ENCODE results near the gene F7.
"Not testable (repeated sequence)": the region's sequence is repeated elsewhere in the genome, so short reads cannot be mapped to it uniquely, and the experiment has no call there.

The F7 gene

GRCh38 chr13:113087923-113088690 is 17.5 kb upstream of the F7 start:
- no peak for DNase-seq

- DNase-seq, result no peak
Observed at GRCh38 chr13:113088691-113089020, 16.9 kb upstream of the F7 start.

GRCh38 chr13:113089693-113090414 is 15.7 kb upstream of the F7 start:
- DNase-seq, result no peak

- DNase-seq, result no peak
Observed at GRCh38 chr13:113090415-113090770, 15.2 kb upstream of the F7 start.

- DNase-seq, result no peak
Observed at GRCh38 chr13:113090806-113091205, 14.8 kb upstream of the F7 start.

GRCh38 chr13:113091211-113091771 is 14.3 kb upstream of the F7 start:
- no peak for DNase-seq

GRCh38 chr13:113091891-113092775 is 13.5 kb upstream of the F7 start:
- no peak for DNase-seq

GRCh38 chr13:113092776-113093579 is 12.6 kb upstream of the F7 start:
- no peak for DNase-seq

- no peak for DNase-seq
Observed at GRCh38 chr13:113093580-113094409, 11.8 kb upstream of the F7 start.

- DNase-seq, result no peak
Observed at GRCh38 chr13:113094410-113094800, 11.2 kb upstream of the F7 start.

GRCh38 chr13:113095146-113096051 is 10.2 kb upstream of the F7 start:
- no peak for DNase-seq

- DNase-seq, result no peak
Observed at GRCh38 chr13:113096052-113096744, 9.4 kb upstream of the F7 start.

- DNase-seq, result no peak
Observed at GRCh38 chr13:113096745-113097305, 8.8 kb upstream of the F7 start.

- no peak for DNase-seq
Observed at GRCh38 chr13:113097651-113098050, 7.9 kb upstream of the F7 start.

- DNase-seq, result no peak
Observed at GRCh38 chr13:113098162-113098732, 7.3 kb upstream of the F7 start.

GRCh38 chr13:113099142-113099541 is 6.4 kb upstream of the F7 start:
- no peak for DNase-seq

GRCh38 chr13:113102302-113102701 is 3.3 kb upstream of the F7 start:
- not testable (repeated sequence) for DNase-seq

- DNase-seq, result no peak
Observed at GRCh38 chr13:113102727-113103126, 2.9 kb upstream of the F7 start.

- DNase-seq, result no peak
Observed at GRCh38 chr13:113103646-113104045, 1.9 kb upstream of the F7 start.
